ENCODE data around the gene THRB. TPM values are rescaled to one million over a fixed set of nuclear protein-coding genes. Genes with fewer than 3 reads are reported as not detected.

Gene THRB
- total and polyA plus RNA-seq, 2 donors (not counting 3 experiments of a cell fraction or from before 2014, with no cell fraction given): 0.06 TPM; not detected in 1

GRCh38 chr3:24271228-24271627 is 223.4 kb downstream of the THRB start:
- H3K4me3 ChIP-seq (replicated peaks in 1 of 3; ENCODE audit: insufficient read depth in 1 of 3, low read depth in 1 of 3, low read length in 3 of 3): no peak overlapping the region
- H3K79me2 ChIP-seq (ENCODE audit: control insufficient read depth, insufficient read depth, low read length): no peaks in the 10 kb centered on the region
- intact Hi-C loops (cut with micrococcal nuclease) (no loop called here), dilution Hi-C loops (cut with MboI; ENCODE audit: extremely low pct_ligation_motif_present, low sequenced_read_pairs) (no loop called here)
- H3K36me3 ChIP-seq (ENCODE audit: control insufficient read depth in 2 of 2, extremely low read depth in 1 of 2, insufficient read depth in 2 of 2, low read length in 2 of 2): no peaks in the 10 kb centered on the region
- ChIA-PET POLR2A (no interaction called here), CTCF (interaction anchor here (1.0 to 3.1 kb wide), 5 partner anchors 11 to 413 kb away, joined by 3 to 18 read pairs (median 3); no protein-coding TSS in a partner anchor)
- H3K9me1 ChIP-seq (replicated peaks; ENCODE audit: control insufficient read depth, extremely low read depth, insufficient read depth, low read length): no peaks in the 10 kb centered on the region
- no peak for FAIRE-seq
- no peak for DNase-seq (ENCODE audit: low read depth, low spot score)
- no peak overlapping the region for H3K9ac ChIP-seq (replicated peaks; ENCODE audit: extremely low read depth, insufficient read depth, low read length)
- TF ChIP-seq GATA2 (IDR thresholded peaks at IDR 0.05; ENCODE audit: insufficient read depth, insufficient read length, low read depth, low read length): no peak
- TF ChIP-seq JUN (IDR thresholded peaks at IDR 0.05; ENCODE audit: borderline replicate concordance, insufficient read depth, insufficient read length, low read depth): no peak
- no peak for TF ChIP-seq CTCF (IDR thresholded peaks at IDR 0.05; ENCODE audit: extremely low read depth in 1 of 2, insufficient read depth in 1 of 2, low read depth in 1 of 2, low read length in 2 of 2)
- TF ChIP-seq MYC (IDR thresholded peaks at IDR 0.05; ENCODE audit: low read depth, low read length): no peak
- TF ChIP-seq FOS (IDR thresholded peaks at IDR 0.05; ENCODE audit: borderline replicate concordance, insufficient read depth, low read length): no peak
- no peak for TF ChIP-seq POLR2A (IDR thresholded peaks at IDR 0.05; ENCODE audit: low read depth, low read length)
- TF ChIP-seq POLR2AphosphoS5 (IDR thresholded peaks at IDR 0.05; ENCODE audit: insufficient read depth, low read depth, low read length): no peak
- no peak for TF ChIP-seq MAX (IDR thresholded peaks at IDR 0.05; ENCODE audit: insufficient read depth, insufficient read length)
- TF ChIP-seq EZH2 (IDR thresholded peaks at IDR 0.05; ENCODE audit: borderline replicate concordance, low read depth, low read length, severe bottlenecking): no peak
- H3K4me1 ChIP-seq (ENCODE audit: control insufficient read depth, extremely low read depth, insufficient read depth, low read length): no peaks in the 10 kb centered on the region
- H2AFZ ChIP-seq (ENCODE audit: low read depth, low read length): no peak overlapping the region
- H4K20me1 ChIP-seq (replicated peaks; ENCODE audit: control insufficient read depth, extremely low read depth, insufficient read depth, low read length): no peaks in the 10 kb centered on the region
- no peak overlapping the region for H3K27ac ChIP-seq (ENCODE audit: insufficient read depth, low read depth, low read length)
- H3K27me3 ChIP-seq (ENCODE audit: control insufficient read depth in 2 of 2, insufficient read depth in 2 of 2, low read length in 2 of 2): no peaks in the 10 kb centered on the region
- H3K9me3 ChIP-seq (replicated peaks; ENCODE audit: control insufficient read depth, insufficient read depth, low read length): no peaks in the 10 kb centered on the region
- no peak overlapping the region for H3K4me2 ChIP-seq (ENCODE audit: insufficient read depth, low read length)
- no TSS peak for BruUV-seq (replicated peaks)

All from endothelial cell of umbilical vein (primary cell).